Stomach (tissue), 4 donors: ENCODE measurements around the gene VAV2.

Experiments
- CTCF ChIP-seq, 7 experiments: fragments of 450-650 bp in 4 of 7; fragments of 200-600 bp in 3 of 7; sonication (generic) in 3 of 7; IDR thresholded peaks; one replicate each; pipeline ENCODE4 v1.5.1; 2016 to 2019; ENCODE audit warnings: antibody characterized with exemption in 7 of 7, control low read depth in 2 of 7, mild to moderate bottlenecking in 1 of 7
- EP300 ChIP-seq: sonication (generic); formaldehyde crosslinking; IDR thresholded peaks from one replicate; pipeline ENCODE4 v1.6.1; 2017; ENCODE audit warnings: antibody characterized with exemption
- POLR2A ChIP-seq, 4 donors: fragments of 450-650 bp; IDR thresholded peaks; one replicate each; pipeline ENCODE4 v1.6.1; 2016; ENCODE audit warnings: antibody characterized with exemption in 4 of 4, control low read depth in 2 of 4, mild to moderate bottlenecking in 1 of 4, moderate library complexity in 1 of 4

DNA sequence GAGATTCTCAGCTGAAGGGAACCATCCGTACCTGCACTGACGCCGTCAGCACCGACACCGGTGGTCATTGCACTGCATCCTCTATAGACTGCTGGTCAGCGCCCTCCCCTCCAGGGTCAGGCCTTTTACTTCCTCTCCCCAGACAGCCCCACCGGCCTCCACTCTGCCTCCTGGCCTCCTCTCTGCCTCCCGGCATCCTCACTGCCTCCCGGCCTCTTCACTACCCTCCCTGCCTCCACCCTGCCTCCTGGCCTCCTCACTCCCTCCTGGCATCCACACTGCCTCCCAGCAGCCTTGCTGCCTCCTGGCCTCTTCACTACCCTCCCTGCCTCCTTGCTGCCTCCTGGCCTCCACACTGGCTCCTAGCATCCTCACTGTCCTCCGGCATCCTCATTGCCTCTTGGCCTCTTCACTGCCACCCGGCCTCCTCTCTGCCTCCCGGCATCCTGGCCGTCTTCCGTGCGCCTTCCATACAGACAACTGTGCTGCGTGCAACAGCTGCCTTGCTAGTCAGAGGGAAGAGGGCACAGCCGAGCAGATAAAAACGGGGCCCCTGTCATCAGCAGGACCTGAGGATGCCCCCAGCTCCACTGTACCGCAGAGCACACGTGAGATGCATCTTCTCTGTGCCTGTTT lies 62.0 kb downstream of the VAV2 start:
- TF ChIP-seq CTCF (IDR thresholded peaks at IDR 0.05) (no peak), EP300 (no peak), POLR2A (IDR thresholded peaks at IDR 0.05) (no peak)
